HG02870 (cell line): ENCODE measurements around the gene LBX1.

ENCODE experiments used
- ATAC-seq: cut with Tn5 transposase; IDR thresholded peaks from one replicate; pipeline ENCODE4 v1.9.1; 2021; ENCODE audit warnings: mild to moderate bottlenecking, moderate library complexity; ENCODE audit not compliant: unreplicated experiment

LBX1 gene

DNA sequence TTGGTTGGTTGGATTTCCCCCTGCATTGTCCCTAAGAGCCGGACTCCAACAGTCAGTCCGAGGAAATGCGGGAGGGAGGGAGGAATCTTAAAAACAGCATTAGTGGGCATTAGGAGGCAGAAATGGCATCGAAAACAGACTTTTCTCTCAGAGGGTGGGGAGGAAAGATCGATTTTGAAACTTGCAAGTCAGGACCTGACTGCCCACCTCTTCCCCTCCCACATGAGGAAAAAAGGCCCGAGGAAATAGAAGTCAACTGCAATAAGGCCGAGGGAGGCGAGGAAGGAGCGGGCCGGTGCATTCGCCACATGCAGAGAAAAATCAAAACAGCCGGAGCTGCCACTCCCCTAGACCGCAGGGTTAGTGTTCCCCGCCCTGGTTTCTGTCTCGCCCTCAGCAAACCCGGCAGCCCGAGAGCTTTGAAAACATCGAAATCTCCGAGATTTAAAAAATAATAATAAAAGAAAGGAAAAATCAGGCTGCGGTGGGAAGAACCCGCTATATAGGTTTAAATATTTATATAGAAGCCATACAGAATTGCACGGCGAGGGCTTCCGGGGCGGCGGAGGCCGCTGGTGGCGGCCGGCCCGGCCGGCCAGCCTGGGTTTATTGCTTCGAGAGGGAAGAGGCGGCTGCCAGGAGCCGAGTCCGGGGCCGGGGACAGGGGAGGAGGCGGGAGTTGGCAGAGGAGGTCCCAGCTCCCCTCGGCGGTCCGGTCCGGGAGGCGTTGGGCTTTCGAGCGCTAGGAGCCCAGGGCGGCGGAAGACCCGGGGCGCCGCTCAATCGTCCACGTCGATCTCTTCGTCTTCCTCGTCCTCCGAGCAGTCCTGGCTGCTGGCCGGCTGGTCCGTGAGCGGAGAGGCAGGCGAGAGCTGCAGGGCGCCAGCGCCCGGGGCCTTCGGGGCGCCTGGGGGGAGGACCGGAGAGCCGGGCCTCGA lies 2.5 kb downstream of the LBX1 start:
- ATAC-seq: no peak

DNA sequence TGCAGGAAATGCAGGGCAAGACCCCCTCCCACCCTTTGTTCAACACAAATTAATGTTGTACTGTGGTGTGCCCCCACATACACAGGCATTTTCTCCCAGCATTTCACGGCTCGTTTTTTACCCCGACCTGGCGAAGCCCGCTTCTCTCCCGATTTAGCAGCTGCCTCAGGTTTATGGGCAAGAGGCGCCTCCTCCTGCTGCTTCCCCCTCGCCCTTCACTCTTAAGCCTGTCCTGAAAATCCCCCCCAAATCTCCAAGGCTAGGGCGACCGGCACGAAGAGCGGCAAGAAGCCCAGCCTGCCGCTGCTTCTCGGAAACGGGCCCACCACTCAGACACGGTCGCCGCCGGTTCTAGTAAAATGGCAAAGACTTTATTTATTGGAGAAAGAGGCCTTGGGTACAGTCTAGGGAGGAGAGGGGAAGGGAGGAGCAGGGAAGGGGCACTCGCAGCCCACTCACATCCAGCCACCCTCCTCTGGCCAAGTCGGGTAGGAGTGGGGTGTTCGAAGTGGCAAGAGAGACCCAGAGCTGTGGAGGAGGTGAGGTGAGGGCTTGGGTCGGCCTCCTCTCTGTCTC lies 3.3 kb downstream of the LBX1 start:
- ATAC-seq: no peak

DNA sequence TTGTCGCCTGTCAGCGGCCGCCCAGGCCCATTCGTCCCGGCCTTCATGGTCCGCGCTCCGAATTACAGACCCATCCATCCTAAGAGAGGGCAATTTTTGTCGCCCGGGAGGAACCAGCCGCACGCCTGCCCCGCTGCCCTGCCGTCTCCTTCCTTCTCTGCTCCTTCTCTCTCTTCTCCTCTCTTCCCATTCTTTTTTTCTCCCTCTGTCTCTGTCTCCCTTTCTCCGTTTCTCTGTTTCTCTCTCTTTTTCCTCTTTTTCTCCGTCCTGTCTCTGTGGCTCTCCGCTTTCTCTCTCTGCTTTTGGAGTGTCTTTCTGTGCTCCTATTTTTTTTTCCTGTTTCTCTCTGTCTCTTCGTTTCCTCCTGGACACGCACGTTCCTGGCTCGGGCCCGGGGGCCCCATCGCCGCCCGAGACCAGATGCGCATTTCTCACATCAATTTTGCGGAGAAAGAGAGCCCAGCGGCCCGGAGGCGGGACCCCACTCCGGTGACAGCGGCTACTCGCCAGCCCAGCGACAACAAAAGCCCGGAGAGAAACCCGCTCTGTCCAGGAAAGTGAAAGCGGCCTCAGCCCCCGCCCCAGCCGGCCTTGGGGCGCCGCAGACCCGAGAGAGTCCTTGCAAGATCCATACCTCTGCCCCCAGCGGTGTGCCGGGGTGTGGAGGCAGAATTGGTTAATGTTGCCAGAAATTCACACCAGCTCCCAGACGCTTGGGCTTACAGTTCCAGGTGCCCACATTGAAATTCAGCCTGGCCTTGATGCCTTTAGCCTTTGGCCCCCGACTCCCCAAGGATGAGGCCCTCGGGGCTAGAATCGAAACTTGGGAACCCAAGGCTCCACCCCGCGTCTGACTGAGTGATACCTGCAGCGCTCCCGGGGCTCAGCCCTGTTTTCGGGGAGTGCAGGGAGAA lies 4.1 kb downstream of the LBX1 start:
- ATAC-seq: no peak

DNA sequence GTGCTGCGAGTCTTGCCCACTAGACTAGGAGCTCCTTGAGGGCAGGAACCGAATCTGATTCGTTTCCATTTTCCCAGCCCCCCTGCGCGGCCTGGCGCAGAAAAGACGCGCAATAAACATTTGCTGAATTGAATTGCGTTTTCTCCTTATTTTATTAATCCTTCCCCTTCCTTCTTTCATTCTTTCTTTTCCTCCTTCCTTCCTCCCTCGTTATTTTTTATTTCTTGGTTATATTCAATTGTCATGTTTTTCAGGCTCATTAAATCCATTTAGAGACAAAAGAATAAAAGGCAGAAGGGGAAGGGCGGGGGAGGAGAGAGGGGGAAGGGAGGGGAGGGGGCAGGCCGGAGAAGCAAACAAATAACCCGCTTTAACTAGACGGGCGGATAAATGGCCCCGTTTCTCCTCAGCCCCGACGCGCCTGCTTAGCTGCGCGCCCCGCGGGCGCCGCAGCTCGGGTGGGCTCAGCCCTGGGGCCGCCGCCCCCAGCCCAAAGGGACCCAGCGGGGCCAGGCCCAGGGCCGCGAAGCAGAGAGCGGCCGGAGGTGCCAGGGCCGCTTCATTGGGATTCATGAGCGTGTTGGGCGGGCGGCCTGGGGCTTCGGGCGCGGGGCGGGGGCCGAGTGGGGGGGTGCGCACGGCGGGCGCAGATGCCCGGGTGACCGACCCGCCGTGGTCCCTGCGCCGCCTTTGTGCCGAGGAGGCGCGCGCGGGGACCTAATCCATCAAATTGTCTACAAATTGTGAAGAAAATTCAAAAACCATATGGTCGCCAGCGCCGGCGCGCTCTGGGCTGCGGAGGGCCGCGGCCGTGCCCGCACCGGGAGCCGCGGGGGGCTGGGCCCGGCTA lies 5.0 kb downstream of the LBX1 start:
- no peak for ATAC-seq

DNA sequence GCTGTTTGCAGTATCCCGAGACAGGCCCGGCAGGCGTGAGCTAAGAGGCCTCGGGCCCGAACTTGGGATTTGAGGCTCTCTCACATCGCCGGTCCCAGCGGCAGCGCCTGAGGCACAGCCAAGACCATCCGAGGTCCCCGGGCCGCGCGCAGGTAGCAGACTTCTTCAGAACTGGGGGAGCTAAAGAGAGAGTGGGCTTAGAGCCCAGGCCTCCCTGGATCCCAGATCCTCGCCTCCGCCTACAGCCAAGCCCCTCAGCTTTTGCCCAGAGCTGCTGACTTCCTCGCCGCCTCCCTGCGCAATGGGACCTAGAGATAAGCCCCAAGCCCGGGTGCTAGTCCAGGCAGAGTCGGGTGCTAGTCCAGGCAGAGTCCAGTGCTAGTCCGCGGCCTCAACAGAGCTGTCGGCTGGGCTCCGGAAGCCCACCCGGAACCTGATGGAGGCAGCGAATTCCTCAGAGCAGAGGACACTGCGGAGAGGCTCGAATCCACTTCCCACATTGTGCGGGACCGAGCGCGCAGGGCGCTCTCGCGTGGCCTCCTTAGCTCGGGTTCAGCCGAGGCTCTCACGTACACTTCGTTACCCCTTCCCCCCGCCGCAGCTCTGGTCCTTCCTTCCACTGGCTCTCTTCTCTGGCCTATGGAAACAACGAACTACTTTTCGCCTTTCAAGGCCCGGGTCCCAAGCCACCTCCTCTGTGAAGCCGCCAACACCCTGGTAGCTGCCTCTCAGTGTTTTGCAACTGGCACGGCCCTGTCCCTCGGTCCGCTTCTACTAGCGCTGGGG lies 5.8 kb downstream of the LBX1 start:
- no peak for ATAC-seq

DNA sequence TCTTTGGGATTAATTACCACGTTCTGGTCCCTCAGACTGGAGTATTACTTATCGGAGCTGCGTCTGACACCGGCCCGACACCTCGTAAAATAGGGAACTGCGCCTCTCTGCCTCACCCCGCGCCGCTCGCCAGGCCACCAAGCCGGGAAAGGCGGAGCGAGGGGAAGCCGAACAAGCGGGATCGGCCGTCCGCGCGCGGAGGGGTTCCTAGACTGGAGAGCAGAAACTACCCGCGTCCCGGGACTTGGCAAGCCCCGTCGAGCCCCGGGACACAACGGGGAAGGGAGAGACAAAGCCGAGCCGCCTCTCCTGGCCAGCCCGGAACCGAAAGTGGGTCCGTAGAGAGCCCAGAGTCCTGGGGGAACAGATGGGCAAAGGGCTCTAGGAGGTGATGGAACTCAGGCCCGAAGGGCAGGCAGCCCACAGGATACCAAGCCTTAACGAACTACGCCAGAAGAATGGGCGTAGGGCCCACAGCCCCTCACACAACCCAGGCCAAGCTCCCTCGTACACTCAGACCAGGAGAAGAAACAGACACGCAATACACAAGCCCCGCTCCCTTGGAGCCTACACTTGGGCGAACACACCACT lies 6.5 kb downstream of the LBX1 start:
- ATAC-seq: no peak

DNA sequence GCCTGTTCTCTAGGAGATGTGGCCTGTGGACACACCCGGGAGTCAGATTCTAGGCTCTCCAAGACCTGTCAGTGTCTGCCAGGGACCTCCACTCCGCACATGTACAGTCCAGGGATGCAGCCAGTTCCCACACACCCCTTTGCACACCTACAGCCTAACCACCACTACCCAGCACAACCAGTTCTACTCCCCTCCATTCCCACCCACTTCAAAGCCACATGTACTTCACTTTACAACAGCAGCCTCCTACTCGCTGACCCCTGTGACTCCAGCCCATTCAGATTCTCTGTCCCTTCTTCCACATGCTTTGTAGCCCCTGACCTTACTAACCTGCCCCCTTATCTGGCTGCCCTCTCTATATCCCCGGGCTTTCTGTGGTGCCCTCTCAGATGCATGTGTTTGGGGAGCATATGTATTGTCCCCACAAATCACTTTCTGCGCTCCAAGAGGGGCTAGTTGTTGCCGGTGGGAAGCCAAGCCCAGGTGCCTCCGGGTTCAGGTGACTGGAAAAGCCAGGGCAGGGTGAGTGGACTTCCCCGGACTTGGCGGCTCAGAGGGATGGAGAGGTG lies 7.2 kb downstream of the LBX1 start:
- ATAC-seq: no peak

DNA sequence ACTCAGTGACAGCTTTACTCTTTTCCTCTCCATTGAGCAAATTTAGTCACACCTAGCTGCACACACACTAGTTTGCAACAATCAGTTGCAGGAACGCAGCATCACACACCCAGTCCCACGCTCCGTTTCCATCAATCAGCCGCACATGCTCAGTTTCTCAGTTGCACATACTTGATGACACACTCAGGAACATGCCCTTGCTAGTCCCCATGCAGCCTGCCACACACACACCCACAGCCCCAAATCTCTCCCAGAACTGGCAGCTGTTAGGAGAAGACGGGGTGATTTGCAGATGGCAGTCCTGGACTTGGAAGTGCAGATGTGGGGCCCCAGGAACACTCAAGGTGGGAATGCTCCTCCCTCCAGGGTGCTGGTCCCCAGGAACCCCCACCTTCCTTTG lies 7.7 kb downstream of the LBX1 start:
- ATAC-seq: no peak

DNA sequence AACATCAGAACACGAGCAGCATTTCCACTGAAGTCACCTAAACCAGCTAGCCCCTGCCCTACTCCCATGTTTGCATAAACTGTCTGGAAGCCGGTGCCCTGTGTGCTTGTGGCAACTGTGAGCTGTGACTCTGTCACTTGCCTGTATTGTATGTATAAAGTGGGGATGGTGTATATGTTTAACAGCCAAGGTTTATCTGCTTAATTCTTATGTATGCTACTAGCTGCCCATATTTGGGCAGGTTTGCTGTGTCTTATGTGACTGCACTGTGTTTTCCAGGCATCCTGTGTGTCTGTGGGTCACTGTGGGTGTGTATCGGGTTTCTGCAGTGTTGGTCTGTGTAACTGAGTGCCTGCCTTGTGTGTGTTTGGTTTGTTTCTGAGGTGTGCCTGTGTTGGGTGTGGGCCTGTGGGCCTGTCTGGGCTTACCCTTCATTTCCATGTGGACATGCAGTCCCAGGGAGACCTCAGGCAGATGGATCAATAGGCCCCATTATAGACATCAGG lies 9.3 kb downstream of the LBX1 start:
- ATAC-seq: no peak

DNA sequence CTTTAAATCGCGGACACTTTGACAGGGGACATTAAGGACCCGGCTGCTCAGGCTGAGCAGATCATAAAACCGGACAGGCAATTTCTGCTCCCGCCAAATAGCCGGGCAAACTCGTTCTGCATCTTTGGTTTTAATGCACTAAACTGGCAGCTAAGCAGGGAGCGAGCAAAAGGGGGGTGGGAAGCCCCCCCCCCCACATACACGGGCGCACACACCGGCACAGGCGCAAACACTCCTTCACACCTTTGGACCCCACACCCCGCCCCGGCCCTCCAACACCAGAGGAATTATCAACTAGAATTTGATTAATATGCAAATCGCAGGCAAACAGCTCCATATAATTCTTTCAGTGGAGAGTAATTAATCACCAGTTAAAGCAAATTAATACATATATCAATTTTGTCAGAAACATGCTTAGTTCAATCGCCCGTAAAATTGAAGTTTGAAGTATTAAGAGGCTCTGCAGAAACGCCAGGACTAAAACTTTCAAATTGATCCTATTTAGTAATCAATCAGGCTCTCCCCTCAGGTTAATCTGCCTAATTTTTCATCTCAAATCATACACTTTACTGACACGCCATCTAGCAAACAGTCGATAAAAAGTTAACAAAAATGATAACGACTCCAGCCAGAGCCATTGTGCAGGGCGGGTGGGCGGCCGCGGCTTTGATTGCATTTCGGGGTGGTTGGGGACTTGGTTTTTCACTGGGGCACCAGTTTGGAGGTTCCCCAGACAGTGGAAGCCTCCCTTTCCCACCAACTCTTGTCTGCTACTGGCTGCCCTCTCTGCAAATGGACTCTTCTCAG lies 9.9 kb downstream of the LBX1 start:
- ATAC-seq: no peak

DNA sequence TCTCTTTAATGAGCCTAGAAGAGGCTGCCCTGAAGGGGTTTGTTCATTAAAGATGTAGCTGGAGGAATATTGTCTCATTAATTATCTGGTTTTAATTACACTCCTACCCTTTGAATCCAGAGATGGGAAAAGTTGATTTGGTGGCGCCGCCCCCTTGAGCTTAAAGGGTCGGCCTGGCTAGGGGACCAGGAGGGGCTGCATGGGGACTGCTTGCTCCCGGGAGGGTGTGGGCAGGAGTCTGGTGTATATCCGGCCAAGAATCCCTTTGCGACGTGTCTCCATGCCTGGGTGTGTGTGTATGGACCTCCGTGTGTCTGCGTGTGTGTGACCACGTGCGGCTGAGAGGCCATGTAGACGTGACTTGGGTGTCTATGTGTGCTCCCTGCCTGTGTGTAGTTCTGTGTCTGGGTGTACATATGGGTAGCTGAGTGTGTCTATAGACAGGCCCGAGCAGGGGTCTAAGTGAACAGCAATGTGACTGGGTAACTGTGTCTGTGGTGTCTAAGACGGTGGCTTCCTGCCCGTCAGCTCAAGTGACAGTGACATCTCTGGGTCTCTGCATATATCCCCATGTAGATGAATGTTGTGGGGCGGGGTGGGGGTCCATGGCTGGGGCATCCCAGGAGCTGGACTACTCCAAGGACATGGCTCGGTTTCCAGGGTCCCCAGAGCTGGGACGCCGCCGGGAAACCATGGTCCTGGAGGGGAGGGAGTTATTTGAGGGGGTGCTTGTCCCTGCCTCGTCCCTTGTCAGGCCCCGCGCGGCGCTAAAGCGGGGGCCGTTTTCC lies 10.7 kb downstream of the LBX1 start:
- no peak for ATAC-seq

DNA sequence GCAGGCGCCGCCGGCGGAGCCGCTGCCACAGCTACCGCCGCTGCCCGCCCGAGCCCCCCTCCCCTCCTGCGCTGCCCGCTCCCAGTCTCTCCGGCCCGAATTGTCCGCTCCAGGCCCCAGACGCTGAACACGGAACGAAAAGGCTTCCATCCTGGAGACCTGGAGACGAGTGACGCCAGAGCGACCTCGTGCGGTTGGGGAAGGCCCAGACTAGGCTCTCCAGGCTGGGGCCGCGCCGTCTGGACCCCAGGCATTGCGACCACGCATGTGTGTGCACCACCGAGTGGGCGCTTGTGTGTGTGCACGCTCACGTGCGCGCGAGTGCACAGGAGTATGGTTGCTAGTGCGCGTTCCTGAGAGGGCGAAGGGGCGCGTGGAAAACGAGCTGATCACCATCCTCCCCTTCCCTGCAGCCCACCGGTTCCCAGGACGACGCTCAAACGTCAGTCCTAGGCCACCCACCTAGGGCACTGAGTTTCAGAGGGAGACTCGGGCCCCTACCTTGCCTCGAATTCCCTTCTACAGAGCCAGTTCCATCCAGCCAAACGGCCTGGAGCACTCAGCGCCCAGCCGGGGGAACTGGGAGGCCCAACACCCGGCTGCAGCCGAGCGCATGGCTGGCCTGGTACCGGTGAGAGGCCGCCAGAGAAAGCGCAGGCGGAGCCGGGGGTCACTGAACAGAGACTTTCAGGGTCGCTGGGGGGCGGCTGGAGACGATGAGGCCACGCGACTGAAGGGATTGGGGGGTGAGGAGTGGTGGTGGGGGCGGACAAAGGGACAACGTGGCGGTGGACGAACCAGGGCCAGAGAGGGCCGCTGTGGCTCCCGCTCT lies 11.6 kb downstream of the LBX1 start:
- no peak for ATAC-seq

DNA sequence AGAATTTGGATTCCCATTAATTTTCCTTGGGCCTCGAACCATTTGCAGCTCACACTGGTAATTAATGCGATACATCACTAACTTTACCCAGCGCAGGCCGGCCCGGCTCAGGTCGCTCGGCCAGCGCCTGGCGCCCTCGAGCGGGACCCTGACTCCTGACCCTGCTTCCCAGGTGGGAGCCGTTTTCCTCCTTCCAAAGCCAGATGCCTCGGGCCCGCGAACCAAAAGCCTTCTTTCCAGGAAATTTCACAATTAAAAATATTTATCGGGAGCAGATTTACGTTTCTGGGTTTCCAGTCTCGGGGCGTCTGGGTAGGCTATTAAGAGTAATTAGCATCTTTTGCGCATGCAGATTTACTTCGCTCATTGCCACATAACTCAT lies 12.2 kb downstream of the LBX1 start:
- ATAC-seq: no peak

DNA sequence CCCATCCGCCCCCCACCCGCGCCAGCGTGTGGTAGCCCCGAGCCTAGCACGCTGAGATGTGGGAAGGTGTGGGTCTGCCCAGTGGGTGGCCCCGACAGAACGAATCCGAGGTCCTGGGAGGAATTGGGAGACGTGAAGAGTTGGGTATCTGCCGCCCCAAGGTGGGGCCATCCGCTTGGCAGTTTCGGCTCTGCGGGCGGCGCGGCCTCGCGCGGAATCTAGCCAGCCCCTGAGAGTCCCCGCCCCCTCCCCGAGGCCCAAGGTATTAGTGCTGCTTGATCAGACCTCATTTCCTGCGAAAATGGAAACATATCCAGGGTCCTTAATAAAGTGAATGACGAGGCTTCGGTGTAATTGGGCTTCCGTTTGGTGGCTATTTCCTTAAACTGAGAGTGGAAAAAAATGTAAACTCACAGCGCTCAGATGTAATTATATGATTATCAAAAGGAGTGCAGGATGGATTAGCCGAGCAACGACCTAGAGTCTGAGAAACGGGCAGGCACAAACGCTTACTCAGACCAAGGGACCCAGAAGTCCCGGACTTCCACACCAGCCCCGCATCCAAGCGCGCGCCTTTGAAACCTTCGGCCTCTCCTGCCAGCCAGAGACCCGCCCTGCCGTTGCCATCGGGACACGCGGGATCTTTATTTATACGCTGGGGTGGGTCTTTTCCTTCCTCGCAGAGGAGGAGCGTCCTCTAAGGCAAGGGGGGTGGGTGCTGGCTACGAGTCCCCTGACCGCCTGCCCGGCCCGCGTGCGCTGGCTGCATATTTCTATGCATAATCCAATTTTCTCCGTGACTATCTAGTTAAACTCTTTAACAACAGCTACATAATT lies 12.8 kb downstream of the LBX1 start:
- ATAC-seq: no peak

DNA sequence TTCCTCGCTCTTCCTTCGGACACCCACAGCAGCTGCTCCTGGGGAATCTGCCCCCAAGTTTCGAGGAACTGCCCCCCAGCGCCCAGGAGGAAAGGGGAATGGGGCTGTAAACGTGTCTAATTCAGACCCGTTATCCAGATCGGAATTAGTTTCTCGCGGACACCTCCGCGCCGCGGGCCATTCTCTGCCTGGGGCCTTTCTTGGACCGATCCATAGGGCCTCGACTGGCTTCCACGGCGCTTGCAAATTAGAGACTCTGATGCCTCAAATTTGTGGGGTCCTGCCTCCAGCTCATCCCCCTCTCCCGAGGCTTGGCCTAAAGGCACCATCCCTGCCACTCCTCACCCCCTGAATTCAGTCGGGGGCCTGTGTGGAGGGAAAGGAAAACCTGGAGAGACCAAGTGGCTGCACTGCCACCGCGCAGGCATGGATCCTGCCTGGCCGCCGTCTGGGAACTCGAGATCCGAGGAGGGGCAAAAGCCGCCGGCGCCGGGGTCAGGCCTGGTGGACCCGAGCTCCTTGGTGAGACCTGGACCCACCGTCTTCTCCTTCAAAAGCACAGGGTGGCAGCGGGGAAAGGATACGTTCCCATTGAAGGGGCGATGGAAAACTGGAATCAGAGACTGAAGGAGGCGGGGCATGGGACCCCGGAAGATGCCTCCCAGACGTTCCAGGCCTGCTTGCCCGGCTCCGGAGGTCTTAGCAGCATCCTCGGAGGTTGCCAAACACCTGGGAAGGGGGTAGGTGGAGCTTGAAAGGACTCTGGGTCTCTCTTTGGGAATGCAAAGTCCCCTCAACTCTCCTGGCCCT lies 13.7 kb downstream of the LBX1 start:
- no peak for ATAC-seq
